Nephron (organoid): ENCODE measurements around the gene HSPA5.
"Not testable (repeated sequence)": the region's sequence is repeated elsewhere in the genome, so short reads cannot be mapped to it uniquely, and the experiment has no call there.

Source experiments
- H3K27ac Mint-ChIP-seq, 3 experiments: 2 replicates each; pipeline ENCODE4 v1.8.0; 2020; ENCODE audit warnings: mixed read lengths in 3 of 3, mild to moderate bottlenecking in 2 of 3, moderate library complexity in 1 of 3
- H3K27me3 Mint-ChIP-seq: 2 replicates; pipeline ENCODE4 v1.8.0; 2021; ENCODE audit warnings: low read depth, mild to moderate bottlenecking, moderate library complexity, mixed read lengths
- H3K36me3 Mint-ChIP-seq: 2 replicates; pipeline ENCODE4 v1.8.0; 2020; ENCODE audit warnings: low read depth, mixed read lengths
- H3K4me1 Mint-ChIP-seq: 2 replicates; pipeline ENCODE4 v1.8.0; 2020; ENCODE audit warnings: mixed read lengths
- H3K4me3 Mint-ChIP-seq, 3 experiments: 2 replicates each; pipeline ENCODE4 v1.8.0; 2020; ENCODE audit warnings: mild to moderate bottlenecking in 3 of 3, mixed read lengths in 3 of 3, moderate library complexity in 2 of 3
- H3K9me3 Mint-ChIP-seq: 2 replicates; pipeline ENCODE4 v1.8.0; 2020; ENCODE audit warnings: mixed read lengths
- CTCF ChIP-seq, 3 experiments: fragments of 200-600 bp; sonication (generic); IDR thresholded peaks; one replicate each; pipeline ENCODE4 v1.5.0; 2021; ENCODE audit warnings: antibody characterized with exemption in 3 of 3; ENCODE audit not compliant: unreplicated experiment in 3 of 3

The HSPA5 gene

GRCh38 chr9:125202846-125203618 is 38.1 kb downstream of the HSPA5 start:
- Mint-ChIP-seq H3K27ac (no peak overlapping the region), H3K36me3 (peaks cover 35% of the 10 kb centered on the region), H3K9me3 (no peaks in the 10 kb centered on the region), H3K4me1 (peaks cover 16% of the 10 kb centered on the region), H3K27me3 (no peaks in the 10 kb centered on the region), H3K4me3 (peak overlapping the region; percentile 8 to 22 (median 17))
- no peak for TF ChIP-seq CTCF (IDR thresholded peaks at IDR 0.05; ENCODE audit: unreplicated experiment in 3 of 3)

DNA sequence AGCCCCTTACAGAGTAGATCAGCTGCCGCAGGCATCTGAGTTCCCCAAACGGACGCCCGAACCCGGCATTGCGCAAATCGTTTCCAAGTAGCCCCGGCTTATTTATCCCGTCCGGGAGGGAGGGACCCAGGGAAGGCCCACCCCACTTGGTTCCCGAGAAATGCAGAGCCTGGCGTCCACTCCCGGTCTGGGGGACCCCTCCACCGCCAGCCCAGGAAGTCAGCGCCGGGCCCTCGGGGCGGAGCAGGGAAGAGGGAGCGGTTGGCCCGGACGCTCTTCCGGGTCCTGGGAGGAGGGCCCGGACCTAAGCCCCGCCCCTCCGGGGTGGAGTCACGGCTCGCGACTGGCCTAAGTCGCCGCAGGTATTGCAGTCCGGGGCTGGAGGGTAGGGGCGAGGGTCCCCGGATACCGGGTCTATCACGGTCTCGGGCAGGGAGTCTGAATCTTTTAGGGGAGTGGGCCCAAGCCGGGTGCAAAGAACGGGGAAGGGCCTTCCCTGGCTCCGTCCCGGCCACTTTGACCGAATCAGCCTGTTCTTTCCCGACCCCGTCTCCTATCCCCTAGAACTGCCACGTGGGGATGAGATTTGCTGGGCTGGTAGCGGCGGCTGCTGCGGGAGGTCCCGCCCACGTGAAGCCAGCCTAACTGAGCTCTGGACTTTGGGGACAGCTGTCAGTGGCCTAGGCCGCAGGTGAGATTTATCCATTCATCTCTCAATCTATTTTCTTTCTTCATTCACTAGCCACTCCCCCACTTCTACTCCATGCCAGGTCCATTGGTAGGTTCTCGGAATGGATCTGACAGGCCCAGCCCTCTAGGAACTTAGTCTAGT is 40.7 kb downstream of the HSPA5 start, which contains the start of gene RABEPK:
Gene RABEPK, plus strand, starts transcription at position 327 of the 832 bp plus-strand sequence. CDS start 2,472 bp downstream, outside the sequence.
- H3K9me3 Mint-ChIP-seq: no peaks in the 10 kb centered on the region
- H3K27ac Mint-ChIP-seq: peak within 1 kb of the TSS; percentile 72 to 96 (median 93)
- no peaks in the 10 kb centered on the region for H3K27me3 Mint-ChIP-seq
- H3K36me3 Mint-ChIP-seq: peaks cover 15% of the 10 kb centered on the region
- H3K4me3 Mint-ChIP-seq: peak within 1 kb of the TSS; percentile 84 to 91 (median 88)
- peaks cover 21% of the 10 kb centered on the region for H3K4me1 Mint-ChIP-seq
- no peak for TF ChIP-seq CTCF (IDR thresholded peaks at IDR 0.05; ENCODE audit: unreplicated experiment in 3 of 3)

- H3K9me3 Mint-ChIP-seq, H3K27ac Mint-ChIP-seq, H3K27me3 Mint-ChIP-seq, H3K36me3 Mint-ChIP-seq, H3K4me3 Mint-ChIP-seq: not testable (repeated sequence)
- peaks cover 16% of the 10 kb centered on the region for H3K4me1 Mint-ChIP-seq
Measured at GRCh38 chr9:125195591-125195990, 45.6 kb downstream of the HSPA5 start.

DNA sequence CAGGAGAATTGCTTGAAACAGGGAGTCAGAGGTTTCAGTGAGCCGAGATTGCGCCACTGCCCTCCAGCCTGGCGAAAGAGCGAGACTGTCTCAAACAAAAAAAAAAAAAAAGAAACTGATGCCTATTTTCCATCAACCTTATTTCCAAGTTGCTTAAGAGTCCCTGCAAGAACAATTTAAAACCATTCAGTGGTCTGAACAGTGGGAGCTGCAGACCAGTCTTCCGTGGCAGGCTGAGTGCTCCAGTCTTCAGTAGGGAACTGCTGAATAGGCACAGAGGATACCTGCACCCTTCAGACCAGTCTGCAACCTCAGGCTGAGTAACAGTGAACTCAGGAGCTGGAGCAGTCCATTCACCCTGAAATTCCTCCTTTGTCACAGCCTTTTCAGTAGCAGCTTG is 46.7 kb downstream of the HSPA5 start:
- H3K36me3 Mint-ChIP-seq, H3K27me3 Mint-ChIP-seq, H3K9me3 Mint-ChIP-seq, H3K4me3 Mint-ChIP-seq: not testable (repeated sequence)
- Mint-ChIP-seq H3K27ac (peak overlapping the region in 1 of 3 experiments; percentile 59), H3K4me1 (peaks cover 23% of the 10 kb centered on the region)

GRCh38 chr9:125190361-125190801 is 50.8 kb downstream of the HSPA5 start:
- Mint-ChIP-seq H3K36me3 (no peaks in the 10 kb centered on the region), H3K9me3 (no peaks in the 10 kb centered on the region), H3K27me3 (no peaks in the 10 kb centered on the region)

More at GRCh38 chr9:125190361-125190801, 50.8 kb downstream of the HSPA5 start:
- H3K4me3 Mint-ChIP-seq: peak overlapping the region; percentile 90 to 96 (median 95)
- peak overlapping the region; percentile 93 to 99 (median 95) for H3K27ac Mint-ChIP-seq
- TF ChIP-seq CTCF (IDR thresholded peaks at IDR 0.05; ENCODE audit: unreplicated experiment in 3 of 3): no peak
- peaks cover 18% of the 10 kb centered on the region for H3K4me1 Mint-ChIP-seq
